Large intestine (tissue), 3 donors: Measurements from ENCODE around the gene INTS12. TPM values are rescaled to one million over a fixed set of nuclear protein-coding genes. Genes with fewer than 3 reads are reported as not detected.

Experiments used
- DNase-seq, 2 donors: peaks; one replicate each; pipeline versions ENCODE4 v3.0.0 to v3.0.0-alpha.2; 2013
- H3K27ac ChIP-seq: one replicate; pipeline ENCODE4 v1.5.1; 2013; ENCODE audit warnings: low read length
- H3K27me3 ChIP-seq: 2 replicates; pipeline ENCODE4 v1.6.1; 2013; ENCODE audit warnings: low read length; ENCODE audit not compliant: control insufficient read depth, insufficient read depth
- H3K36me3 ChIP-seq: 2 replicates; pipeline ENCODE4 v1.6.1; 2013; ENCODE audit warnings: low read length; ENCODE audit not compliant: control insufficient read depth, insufficient read depth
- H3K4me1 ChIP-seq: one replicate; pipeline ENCODE4 v1.6.1; 2013; ENCODE audit warnings: low read length; ENCODE audit not compliant: control insufficient read depth, insufficient read depth
- H3K4me3 ChIP-seq: one replicate; pipeline ENCODE4 v1.5.1; 2013; ENCODE audit warnings: low read length
- H3K9me3 ChIP-seq: one replicate; pipeline ENCODE4 v1.6.1; 2013; ENCODE audit warnings: mild to moderate bottlenecking, low read depth, low read length, moderate library complexity; ENCODE audit not compliant: control insufficient read depth
- WGBS: methylation state at CpG from one replicate; pipeline ENCODE4 v1.1.5; 2013; ENCODE audit warnings: low lambda C conversion rate; ENCODE audit not compliant: insufficient coverage; 5-methylcytosine and 5-hydroxymethylcytosine counted together
- polyA plus RNA-seq: library from polyadenylated mRNA; unstranded; fragments of 120-200 nt; gene quantifications from one replicate; pipeline ENCODE4 v1.2.1, GENCODE V29; 2013

Gene INTS12
- polyA plus RNA-seq, 1 donor: 24.7 TPM

DNA sequence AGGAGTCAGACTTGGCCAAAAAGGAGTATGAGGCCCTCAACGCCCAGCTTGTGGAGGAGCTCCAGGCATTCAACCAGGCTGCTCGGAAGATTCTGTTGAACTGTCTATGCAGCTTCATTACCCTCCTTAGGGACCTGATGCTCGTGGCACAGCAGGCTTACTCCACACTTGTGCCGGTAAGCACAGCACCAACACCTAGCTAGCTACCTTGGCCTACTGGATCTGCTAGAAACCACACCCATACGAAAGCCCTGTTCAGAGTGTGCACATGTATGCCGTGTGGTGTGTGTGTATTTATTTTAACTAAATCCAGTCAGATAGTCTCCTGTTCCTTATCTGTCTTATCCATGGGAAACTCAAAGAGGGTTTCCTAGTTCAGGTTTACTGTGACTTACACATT is 49.3 kb downstream of the INTS12 start:
- peaks cover 10% of the 10 kb centered on the region for H3K36me3 ChIP-seq
- no peaks in the 10 kb centered on the region for H3K27me3 ChIP-seq
- DNase-seq: no peak
- WGBS: no CpG with 5 or more reads among the region's 6 CpGs
- no peaks in the 10 kb centered on the region for H3K4me1 ChIP-seq
- H3K27ac ChIP-seq: no peak overlapping the region
- no peaks in the 10 kb centered on the region for H3K9me3 ChIP-seq
- no peak overlapping the region for H3K4me3 ChIP-seq

DNA sequence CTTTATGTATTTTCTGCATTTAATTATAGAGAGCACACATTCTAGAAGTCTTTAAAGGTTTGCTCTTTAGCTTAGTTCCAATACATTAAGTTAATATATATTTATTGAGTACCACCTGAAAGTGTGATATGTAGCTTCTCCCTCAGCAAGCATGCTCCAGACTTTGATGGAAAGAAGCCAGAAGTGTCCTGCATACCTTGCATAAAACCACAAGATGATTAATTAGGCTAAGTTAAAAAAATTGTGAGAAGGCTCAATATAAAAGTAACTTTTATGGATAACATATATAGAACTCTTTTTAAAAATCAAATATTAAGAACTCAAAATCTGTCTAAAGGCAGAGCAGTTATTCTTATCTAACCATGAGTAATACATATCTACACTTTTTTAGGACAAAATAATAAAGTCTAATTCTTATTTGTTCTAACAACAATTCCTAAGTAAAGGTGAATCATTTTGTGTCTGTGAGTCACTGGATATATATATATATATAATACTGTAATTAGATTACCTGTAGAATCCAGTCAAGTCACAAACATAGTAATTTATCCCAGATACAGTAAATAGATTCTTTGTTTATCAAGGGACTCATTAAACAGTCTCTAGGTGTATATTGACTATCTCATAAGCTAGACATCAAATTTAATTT is 51.2 kb downstream of the INTS12 start:
- Histone ChIP-seq H3K36me3 (peaks cover 10% of the 10 kb centered on the region), H3K4me1 (no peaks in the 10 kb centered on the region), H3K4me3 (no peak overlapping the region), H3K27ac (no peak overlapping the region), H3K9me3 (no peaks in the 10 kb centered on the region), H3K27me3 (no peaks in the 10 kb centered on the region)
- DNase-seq: no peak

DNA sequence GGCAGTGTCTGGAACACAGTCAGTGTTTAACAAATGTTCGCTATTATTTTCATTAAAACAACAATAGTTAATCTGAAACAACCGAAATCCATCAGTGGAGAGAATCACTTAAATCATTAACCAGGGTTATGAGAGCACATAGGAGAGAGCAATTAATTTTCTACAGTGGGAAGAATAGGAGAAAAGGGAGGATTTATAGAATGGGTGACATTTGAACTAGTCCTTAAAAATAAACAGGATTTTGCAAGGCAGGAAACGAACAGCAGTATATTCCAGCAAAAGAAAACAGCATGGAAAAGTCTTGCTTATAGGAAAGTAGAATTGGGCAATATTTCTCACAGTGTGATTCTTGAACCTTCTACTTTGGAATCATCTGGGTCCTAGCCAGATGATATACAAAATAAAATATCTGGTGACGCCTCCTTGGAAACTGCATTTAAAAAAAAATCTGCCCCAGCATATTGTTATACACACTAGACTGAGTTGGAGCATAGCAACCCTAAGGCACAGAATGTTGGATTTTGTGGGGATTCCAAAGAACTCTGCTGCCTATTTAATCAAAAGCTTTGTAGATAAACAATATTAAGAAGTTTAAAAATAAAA is 56.1 kb downstream of the INTS12 start:
- Histone ChIP-seq H3K4me3 (no peak overlapping the region), H3K9me3 (no peaks in the 10 kb centered on the region), H3K4me1 (no peaks in the 10 kb centered on the region), H3K27ac (no peak overlapping the region), H3K36me3 (peaks cover 3% of the 10 kb centered on the region), H3K27me3 (no peaks in the 10 kb centered on the region)
- DNase-seq: peak in 1 of 2 donors; percentile 24
- 60% methylated on average over 3 of the region's 4 CpGs for WGBS

DNA sequence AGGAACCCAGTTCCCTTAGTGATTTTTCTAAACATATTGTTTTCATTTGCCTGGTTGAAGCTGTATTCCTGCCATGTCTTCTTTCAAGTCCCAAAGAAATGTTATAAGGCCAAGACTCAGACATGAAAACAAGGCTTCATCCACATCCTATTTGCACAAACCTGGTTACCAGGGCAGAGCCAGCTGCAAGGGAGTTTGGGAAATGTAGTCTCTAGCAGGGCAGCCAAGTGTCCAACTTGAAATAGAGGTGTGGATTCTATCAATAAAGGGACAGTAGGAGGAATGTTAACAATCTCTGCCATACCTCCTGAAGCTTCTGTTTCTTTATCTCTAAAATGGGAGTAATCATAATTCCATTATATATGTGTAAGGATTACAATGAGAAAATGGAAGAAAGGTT is 56.6 kb downstream of the INTS12 start:
- Histone ChIP-seq H3K27ac (no peak overlapping the region), H3K27me3 (no peaks in the 10 kb centered on the region), H3K4me3 (no peak overlapping the region), H3K36me3 (peaks cover 3% of the 10 kb centered on the region), H3K4me1 (no peaks in the 10 kb centered on the region), H3K9me3 (no peaks in the 10 kb centered on the region)
- no peak for DNase-seq

DNA sequence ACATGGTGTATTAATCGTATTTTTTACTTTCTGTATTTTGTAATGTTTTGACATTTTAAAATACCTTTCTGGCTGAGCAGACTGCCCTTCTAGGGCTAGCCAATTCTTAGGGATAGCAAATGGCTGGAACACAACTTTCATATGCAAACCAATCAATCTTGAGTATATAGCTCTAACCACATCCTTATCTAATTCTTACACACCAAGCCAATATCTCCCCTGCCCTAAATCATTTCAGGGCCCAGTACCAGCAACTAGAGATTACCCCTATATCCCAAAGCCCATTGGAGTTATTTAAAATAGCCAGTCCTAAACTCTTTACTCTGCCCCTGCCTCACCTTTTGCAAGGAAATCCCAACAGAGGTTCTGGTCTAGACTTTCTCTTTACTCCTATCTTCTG is 58.3 kb downstream of the INTS12 start:
- Histone ChIP-seq H3K4me1 (no peaks in the 10 kb centered on the region), H3K9me3 (no peaks in the 10 kb centered on the region), H3K4me3 (no peak overlapping the region), H3K27ac (no peak overlapping the region), H3K36me3 (no peaks in the 10 kb centered on the region), H3K27me3 (no peaks in the 10 kb centered on the region)
- DNase-seq: no peak
- WGBS: no CpG with 5 or more reads among the region's 1 CpG

DNA sequence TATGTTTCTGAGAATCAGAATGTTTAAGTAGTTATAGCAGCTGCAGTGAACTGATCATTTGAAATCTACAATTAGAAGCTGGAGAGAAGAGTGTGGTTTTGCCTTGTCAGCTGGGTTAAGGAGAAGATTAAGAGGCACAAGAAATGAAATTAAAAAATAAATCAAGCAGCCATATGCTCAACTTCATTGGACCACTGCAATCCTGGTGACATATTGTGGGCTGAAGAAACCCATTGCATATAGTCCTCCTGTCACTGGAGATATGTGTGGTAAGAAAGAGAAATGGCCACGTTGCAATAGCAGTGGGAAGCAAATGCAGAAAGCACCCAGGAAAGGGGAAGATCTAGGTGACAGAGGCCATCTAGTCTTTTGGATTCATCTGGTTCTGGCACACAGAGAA is 63.0 kb downstream of the INTS12 start:
- DNase-seq: no peak
- no peaks in the 10 kb centered on the region for H3K27me3 ChIP-seq
- H3K4me1 ChIP-seq: no peaks in the 10 kb centered on the region
- H3K27ac ChIP-seq: no peak overlapping the region
- no peaks in the 10 kb centered on the region for H3K9me3 ChIP-seq
- WGBS: no CpG with 5 or more reads among the region's 1 CpG
- H3K4me3 ChIP-seq: no peak overlapping the region
- no peaks in the 10 kb centered on the region for H3K36me3 ChIP-seq

DNA sequence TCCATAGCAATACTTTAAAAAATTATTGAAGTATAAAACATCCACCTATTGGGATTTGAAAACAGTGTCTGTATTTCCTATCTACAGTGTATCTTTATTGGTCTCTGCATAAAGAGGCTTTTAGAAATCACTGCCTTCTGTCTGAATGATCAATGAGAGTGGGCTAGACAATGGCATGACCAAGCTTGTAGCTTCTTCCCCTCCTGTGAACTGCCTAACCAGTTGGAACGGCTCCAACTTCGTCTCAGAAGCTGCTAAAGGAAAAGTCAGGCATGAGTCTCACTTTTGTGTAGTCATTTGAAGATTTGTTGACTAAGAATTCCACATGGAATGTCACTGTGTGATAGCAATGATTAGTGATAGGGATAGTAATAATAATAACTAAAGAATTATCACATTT is 64.2 kb downstream of the INTS12 start:
- DNase-seq: no peak
- Histone ChIP-seq H3K36me3 (no peaks in the 10 kb centered on the region), H3K27ac (no peak overlapping the region), H3K9me3 (no peaks in the 10 kb centered on the region), H3K4me3 (no peak overlapping the region), H3K4me1 (no peaks in the 10 kb centered on the region), H3K27me3 (no peaks in the 10 kb centered on the region)
- no CpG with 5 or more reads among the region's 2 CpGs for WGBS

DNA sequence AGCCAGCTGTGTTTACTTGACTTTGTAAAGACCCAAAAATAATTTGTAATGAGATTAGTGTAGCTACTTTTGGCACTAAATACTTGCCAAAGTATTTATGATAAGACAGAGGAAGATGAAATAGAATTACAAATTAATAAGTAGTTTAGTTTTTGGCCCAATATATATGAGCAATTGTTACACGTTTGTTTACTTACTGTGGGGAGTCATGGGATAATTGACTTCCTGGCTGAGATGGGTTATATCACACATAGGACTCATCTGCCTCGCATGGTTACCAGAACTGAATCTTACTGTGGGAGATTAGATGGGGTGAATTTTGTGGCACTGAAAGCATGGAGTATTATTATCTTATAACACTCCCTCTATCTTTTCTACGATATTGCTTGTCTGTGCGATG is 66.6 kb downstream of the INTS12 start:
- Histone ChIP-seq H3K4me1 (peaks cover 7% of the 10 kb centered on the region), H3K27ac (no peak overlapping the region), H3K4me3 (no peak overlapping the region), H3K9me3 (no peaks in the 10 kb centered on the region), H3K36me3 (no peaks in the 10 kb centered on the region), H3K27me3 (no peaks in the 10 kb centered on the region)
- DNase-seq: no peak
- 92% methylated on average over 3 of the region's 4 CpGs for WGBS

DNA sequence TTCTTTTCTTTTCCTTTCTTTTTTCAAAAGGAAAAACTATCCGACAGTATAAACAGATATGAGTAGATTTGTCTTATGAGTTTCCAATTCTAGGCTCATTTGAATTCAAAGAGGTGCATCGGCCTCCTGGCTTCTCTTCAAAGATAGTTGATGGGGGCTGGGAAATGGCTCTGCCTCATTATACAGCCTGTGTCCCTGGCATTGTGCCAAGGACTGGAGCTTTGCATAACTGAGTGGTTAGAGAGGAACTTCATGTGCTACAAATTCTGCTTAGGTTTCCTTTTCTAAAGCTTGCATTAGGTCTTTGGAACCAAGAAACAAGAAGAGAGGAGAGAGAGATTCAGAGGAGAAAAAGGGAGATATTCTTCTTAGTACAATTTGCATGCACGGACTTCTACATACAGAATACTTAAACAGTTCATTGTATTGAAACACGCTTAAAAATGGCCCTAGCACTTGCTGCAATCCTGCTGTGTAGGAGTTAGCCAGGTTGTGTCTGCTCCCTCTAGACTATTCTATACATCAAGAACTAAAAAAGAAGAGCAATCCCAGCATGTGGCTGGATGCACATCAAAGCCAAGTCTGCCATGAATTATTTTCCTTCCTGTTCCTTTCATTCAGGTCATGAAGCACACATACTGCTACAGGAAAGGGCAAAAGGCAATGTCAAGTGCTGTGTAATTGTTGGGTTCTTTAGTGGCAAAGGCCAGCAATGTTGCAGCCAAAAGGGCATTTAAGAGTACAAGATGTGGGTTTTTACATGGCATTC is 70.9 kb downstream of the INTS12 start:
- H3K4me3 ChIP-seq: no peak overlapping the region
- DNase-seq: peak; percentile 42 to 67
- H3K4me1 ChIP-seq: peaks cover 7% of the 10 kb centered on the region
- H3K9me3 ChIP-seq: no peaks in the 10 kb centered on the region
- H3K27ac ChIP-seq: peak overlapping the region; percentile 23
- H3K27me3 ChIP-seq: no peaks in the 10 kb centered on the region
- WGBS: 65% methylated on average over 3 of the region's 4 CpGs
- H3K36me3 ChIP-seq: no peaks in the 10 kb centered on the region

DNA sequence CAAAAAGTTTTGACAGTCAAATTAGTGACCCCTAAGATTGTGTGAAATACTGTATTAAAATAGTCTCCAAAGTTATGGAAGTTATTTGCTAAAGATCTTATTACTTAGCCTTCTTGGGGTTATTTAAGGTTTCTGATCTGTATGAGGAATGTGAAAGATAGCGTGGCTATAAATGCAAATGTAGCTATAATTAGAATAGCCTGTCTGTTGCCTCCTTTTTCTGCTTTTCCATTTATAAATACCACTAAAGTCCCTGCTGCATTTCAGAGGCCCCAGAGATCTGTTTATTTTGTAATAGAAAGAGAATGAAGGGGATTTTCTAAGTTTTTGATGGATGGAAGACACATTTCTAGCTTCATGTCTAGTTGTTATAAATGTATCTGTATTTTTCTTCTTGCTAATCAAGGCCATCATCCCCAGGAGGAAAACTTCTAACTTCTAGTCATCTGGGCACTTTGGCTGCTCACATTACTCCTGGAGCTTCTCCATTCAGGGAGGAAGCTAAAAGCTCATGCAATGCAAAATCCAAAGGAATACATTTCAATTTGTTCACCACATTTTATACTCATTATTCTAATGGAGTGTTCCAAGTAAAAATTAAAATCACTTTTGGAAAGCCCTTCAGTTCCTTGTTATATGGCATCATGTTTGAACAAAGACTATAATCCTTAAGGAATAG is 73.9 kb downstream of the INTS12 start:
- no peaks in the 10 kb centered on the region for H3K9me3 ChIP-seq
- no peaks in the 10 kb centered on the region for H3K27me3 ChIP-seq
- H3K4me1 ChIP-seq: peaks cover 7% of the 10 kb centered on the region
- no peak overlapping the region for H3K27ac ChIP-seq
- no peaks in the 10 kb centered on the region for H3K36me3 ChIP-seq
- no CpG with 5 or more reads among the region's 1 CpG for WGBS
- no peak for DNase-seq
- no peak overlapping the region for H3K4me3 ChIP-seq
